NB4 (cell line): Measurements from ENCODE around the gene HOXA5.

Source experiments
- POLR2A ChIP-seq: IDR thresholded peaks from 2 replicates; pipeline ENCODE4 v1.6.1; 2011; ENCODE audit warnings: mild to moderate bottlenecking; ENCODE audit not compliant: insufficient read length; ENCODE audit errors: extremely low read depth
- TF ChIP-seq, protein P1 (sequence below): IDR thresholded peaks from one replicate; pipeline ENCODE4 v1.5.1; 2012; ENCODE audit warnings: low read depth, low read length
- TF ChIP-seq, protein P2 (sequence below): IDR thresholded peaks from 2 replicates; pipeline ENCODE4 v1.6.1; 2011; ENCODE audit warnings: low read depth, low read length

DNA sequence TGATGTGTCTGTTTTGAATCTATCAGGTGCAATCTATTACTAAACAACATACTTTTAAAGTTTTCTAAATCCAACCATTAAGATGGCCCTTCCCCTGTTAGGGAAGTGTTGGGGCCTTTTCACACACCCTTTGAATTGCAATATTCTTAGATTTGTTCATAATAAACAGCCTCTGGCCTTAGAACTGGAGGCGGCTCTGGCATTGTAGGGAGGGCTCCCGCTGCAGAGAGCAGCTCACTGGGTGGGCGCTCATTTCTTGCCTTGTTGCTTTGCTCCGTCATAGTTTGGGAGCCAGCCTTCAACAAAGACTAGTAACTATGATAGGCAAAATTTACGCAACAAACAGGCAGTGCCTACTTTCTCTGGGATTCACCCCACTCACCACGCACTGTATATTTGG, 34.9 kb upstream of the HOXA5 start:
- TF ChIP-seq, protein P1, sequence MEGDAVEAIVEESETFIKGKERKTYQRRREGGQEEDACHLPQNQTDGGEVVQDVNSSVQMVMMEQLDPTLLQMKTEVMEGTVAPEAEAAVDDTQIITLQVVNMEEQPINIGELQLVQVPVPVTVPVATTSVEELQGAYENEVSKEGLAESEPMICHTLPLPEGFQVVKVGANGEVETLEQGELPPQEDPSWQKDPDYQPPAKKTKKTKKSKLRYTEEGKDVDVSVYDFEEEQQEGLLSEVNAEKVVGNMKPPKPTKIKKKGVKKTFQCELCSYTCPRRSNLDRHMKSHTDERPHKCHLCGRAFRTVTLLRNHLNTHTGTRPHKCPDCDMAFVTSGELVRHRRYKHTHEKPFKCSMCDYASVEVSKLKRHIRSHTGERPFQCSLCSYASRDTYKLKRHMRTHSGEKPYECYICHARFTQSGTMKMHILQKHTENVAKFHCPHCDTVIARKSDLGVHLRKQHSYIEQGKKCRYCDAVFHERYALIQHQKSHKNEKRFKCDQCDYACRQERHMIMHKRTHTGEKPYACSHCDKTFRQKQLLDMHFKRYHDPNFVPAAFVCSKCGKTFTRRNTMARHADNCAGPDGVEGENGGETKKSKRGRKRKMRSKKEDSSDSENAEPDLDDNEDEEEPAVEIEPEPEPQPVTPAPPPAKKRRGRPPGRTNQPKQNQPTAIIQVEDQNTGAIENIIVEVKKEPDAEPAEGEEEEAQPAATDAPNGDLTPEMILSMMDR, result no peak
- no peak for TF ChIP-seq POLR2A
- TF ChIP-seq, protein P2, sequence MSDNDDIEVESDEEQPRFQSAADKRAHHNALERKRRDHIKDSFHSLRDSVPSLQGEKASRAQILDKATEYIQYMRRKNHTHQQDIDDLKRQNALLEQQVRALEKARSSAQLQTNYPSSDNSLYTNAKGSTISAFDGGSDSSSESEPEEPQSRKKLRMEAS, result no peak
